MCF 10A (cell line): ENCODE results near the gene PDGFC. TPM values are rescaled to one million over a fixed set of nuclear protein-coding genes. Genes with fewer than 3 reads are reported as not detected.

Experiments
- BruUV-seq: library from RNA; stranded (reverse); fragments of 400-500 nt; replicated peaks from 2 replicates; lab custom pipeline; 2021; lab: Mats Ljungman, UMichigan
- CTCF ChIA-PET: fragments of 300-600 bp; sonication (Branson Sonifier 250); formaldehyde crosslinking; extraction: SDS; loops from one replicate; lab custom pipeline; 2021; ENCODE audit warnings: antibody characterized with exemption, inconsistent platforms; lab: Yijun Ruan, JAX
- POLR2A ChIA-PET: fragments of 300-600, 350-650 bp; sonication (Branson Sonifier 250); formaldehyde crosslinking; extraction: SDS; loops from one replicate; lab custom pipeline; 2020; ENCODE audit warnings: antibody characterized with exemption, inconsistent platforms; lab: Yijun Ruan, JAX
- DNase-seq: peaks from one replicate; pipeline ENCODE4 v3.0.0-alpha.2; 2018; ENCODE audit not compliant: unreplicated experiment
- H3K27ac Mint-ChIP-seq: one replicate; pipeline ENCODE4 v1.8.0; 2022; ENCODE audit warnings: mild to moderate bottlenecking, low read depth, mixed read lengths; ENCODE audit not compliant: unreplicated experiment
- H3K27me3 Mint-ChIP-seq: one replicate; pipeline ENCODE4 v1.8.0; 2022; ENCODE audit warnings: mixed read lengths; ENCODE audit not compliant: insufficient read depth, unreplicated experiment
- H3K36me3 Mint-ChIP-seq: one replicate; pipeline ENCODE4 v1.8.0; 2022; ENCODE audit warnings: mild to moderate bottlenecking, moderate library complexity, mixed read lengths; ENCODE audit not compliant: insufficient read depth, unreplicated experiment
- H3K4me1 Mint-ChIP-seq: one replicate; pipeline ENCODE4 v1.8.0; 2022; ENCODE audit warnings: mixed read lengths; ENCODE audit not compliant: insufficient read depth, unreplicated experiment
- H3K4me3 Mint-ChIP-seq: one replicate; pipeline ENCODE4 v1.8.0; 2022; ENCODE audit warnings: mild to moderate bottlenecking, moderate library complexity, mixed read lengths; ENCODE audit not compliant: unreplicated experiment
- H3K9me3 Mint-ChIP-seq: one replicate; pipeline ENCODE4 v1.8.0; 2022; ENCODE audit warnings: mixed read lengths; ENCODE audit not compliant: unreplicated experiment
- CTCF ChIP-seq: fragments of 200-600 bp; IDR thresholded peaks from one replicate; pipeline ENCODE4 v1.8.0; 2022; ENCODE audit warnings: antibody characterized with exemption, mild to moderate bottlenecking; ENCODE audit not compliant: unreplicated experiment
- intact Hi-C: fragments of 100-400 bp; cut with micrococcal nuclease; formaldehyde crosslinking; loops from 2 replicates; pipeline ENCODE4 v1.14.1; 2022
- total RNA-seq: library from RNA; stranded (reverse); gene quantifications from 2 replicates; pipeline ENCODE4 v1.2.3, GENCODE V29; 2022

PDGFC gene
- total RNA-seq, 1 experiment from 2014 or later: 74.8 TPM

DNA sequence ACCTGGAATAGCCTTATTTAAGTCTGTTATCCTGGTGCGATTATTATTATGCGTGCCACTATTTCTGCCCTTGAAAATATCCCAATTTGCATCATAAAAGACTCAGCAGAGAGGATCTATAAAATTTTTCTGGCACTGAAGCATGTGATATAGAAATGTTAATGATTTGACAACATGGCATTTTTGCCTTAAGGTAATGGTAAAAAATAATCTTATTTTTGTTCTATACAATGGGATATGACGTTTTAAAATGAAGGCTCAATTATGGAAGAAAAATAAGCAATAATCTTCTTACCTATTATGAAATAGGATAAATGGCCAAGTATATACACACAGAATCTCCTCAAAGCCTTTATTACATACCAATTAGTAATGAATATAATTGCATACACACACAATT lies 113.5 kb downstream of the PDGFC start:
- CTCF ChIA-PET: interaction anchor here (0.6 to 1.0 kb wide), 2 partner anchors 16 to 180 kb away, joined by 3 to 4 read pairs; no protein-coding TSS in a partner anchor
- peaks cover 15% of the 10 kb centered on the region for H3K4me1 Mint-ChIP-seq
- intact Hi-C loops: no loop called here
- no peak overlapping the region for H3K27ac Mint-ChIP-seq
- H3K27me3 Mint-ChIP-seq: no peaks in the 10 kb centered on the region
- TF ChIP-seq CTCF: no peak
- POLR2A ChIA-PET: no interaction called here
- H3K4me3 Mint-ChIP-seq: no peak overlapping the region
- no peak for DNase-seq
- no TSS peak for BruUV-seq
- H3K36me3 Mint-ChIP-seq: no peaks in the 10 kb centered on the region
- H3K9me3 Mint-ChIP-seq: no peaks in the 10 kb centered on the region

DNA sequence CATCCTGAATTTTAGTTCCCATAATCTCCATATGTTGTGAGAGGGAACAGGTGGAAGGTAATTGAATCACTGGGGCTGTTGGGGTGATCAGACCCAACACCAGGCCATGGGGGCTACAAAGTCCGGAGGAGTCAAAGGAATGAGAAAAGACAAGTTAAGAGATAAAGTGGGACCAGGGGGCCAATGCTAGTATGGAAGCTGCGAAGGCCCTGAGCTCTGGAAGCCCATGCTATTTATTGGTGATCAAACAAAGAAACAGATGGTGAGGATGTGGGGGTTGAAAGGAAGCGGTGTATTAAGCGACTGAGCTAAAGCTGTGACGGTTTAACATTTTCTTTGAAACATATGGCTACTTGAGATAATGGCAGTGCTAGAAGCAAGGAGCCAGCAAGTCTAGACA lies 132.8 kb downstream of the PDGFC start:
- peak overlapping the region; percentile 11 for H3K27ac Mint-ChIP-seq
- H3K27me3 Mint-ChIP-seq: no peaks in the 10 kb centered on the region
- TF ChIP-seq CTCF: no peak
- intact Hi-C loops: no loop called here
- peaks cover 24% of the 10 kb centered on the region for H3K36me3 Mint-ChIP-seq
- H3K4me3 Mint-ChIP-seq: no peak overlapping the region
- ChIA-PET CTCF (no interaction called here), POLR2A (no interaction called here)
- no peak for DNase-seq
- H3K4me1 Mint-ChIP-seq: peaks cover 25% of the 10 kb centered on the region
- no TSS peak for BruUV-seq
- peaks cover 25% of the 10 kb centered on the region for H3K9me3 Mint-ChIP-seq

DNA sequence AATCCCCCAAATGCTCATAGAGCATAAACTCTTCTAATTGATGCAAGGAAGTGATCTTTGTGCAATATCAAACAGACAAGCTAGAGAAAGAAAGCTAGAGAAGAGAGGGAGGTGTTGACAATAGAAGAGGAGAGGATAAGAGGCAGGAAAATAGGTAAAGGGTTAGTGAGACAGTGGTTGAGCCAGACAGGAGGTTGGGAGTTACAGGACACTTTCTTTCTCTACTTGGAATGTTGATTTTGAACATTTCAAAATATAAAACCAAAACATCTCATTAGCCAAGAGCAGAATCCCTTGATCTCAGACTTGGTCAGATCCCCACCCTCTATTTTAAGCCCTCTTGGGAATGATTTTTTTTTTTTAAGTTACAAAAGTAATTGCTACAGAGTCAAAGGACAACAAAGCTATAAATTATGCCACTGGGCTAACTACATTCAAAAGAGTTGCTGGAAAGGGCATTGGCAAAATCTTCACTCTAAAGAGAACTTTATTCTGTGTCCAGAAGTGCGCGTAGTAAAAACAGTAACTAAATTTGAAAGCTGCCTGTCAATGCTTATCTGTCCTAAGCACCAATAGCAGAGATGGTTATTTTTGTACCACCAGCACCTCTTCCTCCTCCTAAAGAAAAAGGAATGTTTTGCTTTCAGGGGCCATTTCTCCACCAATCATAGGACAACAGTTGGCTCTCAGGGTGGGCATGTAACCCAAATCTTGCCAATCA lies 133.8 kb downstream of the PDGFC start:
- ChIA-PET CTCF (no interaction called here), POLR2A (interaction anchor here (0.5 to 1.2 kb wide), 4 partner anchors 15 to 301 kb away, joined by 3 to 4 read pairs (median 3); no protein-coding TSS in a partner anchor)
- Mint-ChIP-seq H3K9me3 (peaks cover 23% of the 10 kb centered on the region), H3K4me1 (peaks cover 23% of the 10 kb centered on the region), H3K4me3 (no peak overlapping the region), H3K36me3 (peaks cover 24% of the 10 kb centered on the region), H3K27me3 (no peaks in the 10 kb centered on the region), H3K27ac (no peak overlapping the region)
- BruUV-seq: no TSS peak
- intact Hi-C loops: no loop called here
- TF ChIP-seq CTCF: no peak
- DNase-seq: no peak

GRCh38 chr4:156832886-156833285 lies 138.7 kb downstream of the PDGFC start:
- ChIA-PET POLR2A (no interaction called here), CTCF (no interaction called here)
- no peak for DNase-seq
- intact Hi-C loops: loop anchor here (5.0 kb wide), 1 partner anchor 114 kb away; no protein-coding TSS in a partner anchor
- Mint-ChIP-seq H3K27ac (no peak overlapping the region), H3K9me3 (peaks cover 7% of the 10 kb centered on the region), H3K4me3 (no peak overlapping the region), H3K36me3 (peaks cover 12% of the 10 kb centered on the region), H3K27me3 (no peaks in the 10 kb centered on the region), H3K4me1 (peaks cover 40% of the 10 kb centered on the region)
- TF ChIP-seq CTCF: no peak
- no TSS peak for BruUV-seq
